ENCODE data around the gene TMF1.
A peak's percentile ranks its signal among the peaks of the same experiment; 100 is the strongest.

Gene TMF1, protein sequence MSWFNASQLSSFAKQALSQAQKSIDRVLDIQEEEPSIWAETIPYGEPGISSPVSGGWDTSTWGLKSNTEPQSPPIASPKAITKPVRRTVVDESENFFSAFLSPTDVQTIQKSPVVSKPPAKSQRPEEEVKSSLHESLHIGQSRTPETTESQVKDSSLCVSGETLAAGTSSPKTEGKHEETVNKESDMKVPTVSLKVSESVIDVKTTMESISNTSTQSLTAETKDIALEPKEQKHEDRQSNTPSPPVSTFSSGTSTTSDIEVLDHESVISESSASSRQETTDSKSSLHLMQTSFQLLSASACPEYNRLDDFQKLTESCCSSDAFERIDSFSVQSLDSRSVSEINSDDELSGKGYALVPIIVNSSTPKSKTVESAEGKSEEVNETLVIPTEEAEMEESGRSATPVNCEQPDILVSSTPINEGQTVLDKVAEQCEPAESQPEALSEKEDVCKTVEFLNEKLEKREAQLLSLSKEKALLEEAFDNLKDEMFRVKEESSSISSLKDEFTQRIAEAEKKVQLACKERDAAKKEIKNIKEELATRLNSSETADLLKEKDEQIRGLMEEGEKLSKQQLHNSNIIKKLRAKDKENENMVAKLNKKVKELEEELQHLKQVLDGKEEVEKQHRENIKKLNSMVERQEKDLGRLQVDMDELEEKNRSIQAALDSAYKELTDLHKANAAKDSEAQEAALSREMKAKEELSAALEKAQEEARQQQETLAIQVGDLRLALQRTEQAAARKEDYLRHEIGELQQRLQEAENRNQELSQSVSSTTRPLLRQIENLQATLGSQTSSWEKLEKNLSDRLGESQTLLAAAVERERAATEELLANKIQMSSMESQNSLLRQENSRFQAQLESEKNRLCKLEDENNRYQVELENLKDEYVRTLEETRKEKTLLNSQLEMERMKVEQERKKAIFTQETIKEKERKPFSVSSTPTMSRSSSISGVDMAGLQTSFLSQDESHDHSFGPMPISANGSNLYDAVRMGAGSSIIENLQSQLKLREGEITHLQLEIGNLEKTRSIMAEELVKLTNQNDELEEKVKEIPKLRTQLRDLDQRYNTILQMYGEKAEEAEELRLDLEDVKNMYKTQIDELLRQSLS

GRCh38 chr3:69051756-69052471 is at the start of gene TMF1:
Gene TMF1 (minus strand): TSS chr3:69052333. CDS start chr3:69052086, 247 bp downstream.
- no peak for DNase-seq

- DNase-seq: no peak
Observed at GRCh38 chr3:69099576-69099975, 47.4 kb upstream of the TMF1 start.

GRCh38 chr3:69097407-69098086 is 45.4 kb upstream of the TMF1 start:
- DNase-seq: no peak

- no peak for DNase-seq
Observed at GRCh38 chr3:69096299-69096698, 44.2 kb upstream of the TMF1 start.

- no peak for DNase-seq
Observed at GRCh38 chr3:69095636-69096035, 43.5 kb upstream of the TMF1 start.

GRCh38 chr3:69094467-69095205 is 42.5 kb upstream of the TMF1 start:
- DNase-seq: no peak

GRCh38 chr3:69092030-69092516 is 39.9 kb upstream of the TMF1 start:
- no peak for DNase-seq

GRCh38 chr3:69091389-69092029 is 39.4 kb upstream of the TMF1 start:
- DNase-seq: no peak

- DNase-seq: no peak
Observed at GRCh38 chr3:69090021-69090420, 37.9 kb upstream of the TMF1 start.

- DNase-seq: no peak
Observed at GRCh38 chr3:69088063-69088462, 35.9 kb upstream of the TMF1 start.

- DNase-seq: no peak
Observed at GRCh38 chr3:69087030-69087791, 35.1 kb upstream of the TMF1 start.

DNA sequence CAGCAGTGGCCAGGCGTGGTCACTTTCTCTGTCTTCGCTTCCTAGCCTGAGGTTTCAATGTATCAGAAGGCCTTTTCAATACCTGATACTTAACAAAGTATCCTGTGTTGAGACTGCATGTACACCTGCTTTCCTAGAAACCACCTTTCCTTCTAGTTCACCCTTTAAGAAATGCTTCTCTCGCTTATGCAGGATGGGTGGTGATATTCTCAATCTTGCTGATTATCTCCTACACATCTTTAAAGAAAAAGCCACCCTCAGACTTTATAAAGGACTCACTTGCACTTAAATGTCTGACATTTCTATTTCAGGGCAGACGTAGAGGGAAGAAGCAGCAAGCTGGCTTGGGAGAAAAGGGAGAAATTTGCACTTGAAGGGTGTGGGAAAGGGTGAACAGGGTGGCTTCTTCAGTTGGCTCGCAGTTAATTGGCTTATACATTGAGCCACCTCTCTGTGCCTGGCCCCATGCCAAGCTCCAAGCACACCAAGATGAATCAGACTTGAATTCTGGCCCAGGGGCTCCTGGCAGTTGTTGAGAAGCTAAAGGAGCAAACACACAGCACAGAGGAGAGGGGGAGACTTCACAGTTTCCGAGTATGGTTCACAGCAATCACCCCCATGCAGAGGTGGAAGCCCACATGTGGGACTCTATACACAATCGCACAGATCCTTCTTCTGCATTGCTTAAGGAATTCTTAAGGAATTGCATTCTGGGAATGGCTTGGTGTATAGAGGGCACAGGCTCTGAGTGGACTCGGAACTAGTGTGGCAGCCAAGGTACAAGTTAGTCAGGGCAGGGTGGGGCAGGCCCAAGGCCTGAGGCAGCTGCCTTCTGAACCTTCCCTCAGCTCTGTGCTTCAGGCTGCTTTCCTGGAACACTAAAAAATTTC is 33.9 kb upstream of the TMF1 start:
- DNase-seq: peak; percentile 30

DNA sequence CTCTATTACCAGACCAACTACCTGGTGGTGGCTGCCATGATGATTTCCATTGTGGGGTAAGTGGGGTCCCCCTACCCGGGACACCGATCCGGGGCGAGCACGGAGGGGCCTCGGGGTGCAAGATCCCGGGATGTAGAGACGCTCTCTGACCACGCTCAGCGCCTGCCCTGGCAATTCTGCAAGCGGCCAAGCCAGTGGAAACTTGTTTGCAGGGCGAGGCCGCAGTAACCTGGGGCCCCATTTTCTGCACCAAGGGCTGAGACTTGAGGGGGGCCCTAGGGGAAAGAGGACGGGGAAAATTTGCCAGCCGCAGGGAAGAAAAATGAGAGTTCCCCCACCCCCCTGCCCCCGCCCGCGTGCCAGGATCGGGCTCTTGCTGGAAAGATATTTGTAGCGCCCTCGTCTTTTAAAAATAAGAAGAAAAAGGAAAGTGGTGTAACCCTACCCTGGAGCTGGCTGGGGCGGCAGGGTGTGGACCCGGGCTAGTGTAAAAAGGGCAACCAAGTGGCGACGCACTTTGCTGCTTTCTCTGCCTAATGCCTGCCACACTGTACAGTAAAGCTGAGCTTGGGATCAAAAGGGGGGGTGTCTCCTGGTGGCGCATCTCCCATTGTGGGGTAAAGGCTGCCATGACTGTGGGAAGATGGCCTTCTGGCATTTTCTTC is 33.2 kb upstream of the TMF1 start:
- no peak for DNase-seq

DNA sequence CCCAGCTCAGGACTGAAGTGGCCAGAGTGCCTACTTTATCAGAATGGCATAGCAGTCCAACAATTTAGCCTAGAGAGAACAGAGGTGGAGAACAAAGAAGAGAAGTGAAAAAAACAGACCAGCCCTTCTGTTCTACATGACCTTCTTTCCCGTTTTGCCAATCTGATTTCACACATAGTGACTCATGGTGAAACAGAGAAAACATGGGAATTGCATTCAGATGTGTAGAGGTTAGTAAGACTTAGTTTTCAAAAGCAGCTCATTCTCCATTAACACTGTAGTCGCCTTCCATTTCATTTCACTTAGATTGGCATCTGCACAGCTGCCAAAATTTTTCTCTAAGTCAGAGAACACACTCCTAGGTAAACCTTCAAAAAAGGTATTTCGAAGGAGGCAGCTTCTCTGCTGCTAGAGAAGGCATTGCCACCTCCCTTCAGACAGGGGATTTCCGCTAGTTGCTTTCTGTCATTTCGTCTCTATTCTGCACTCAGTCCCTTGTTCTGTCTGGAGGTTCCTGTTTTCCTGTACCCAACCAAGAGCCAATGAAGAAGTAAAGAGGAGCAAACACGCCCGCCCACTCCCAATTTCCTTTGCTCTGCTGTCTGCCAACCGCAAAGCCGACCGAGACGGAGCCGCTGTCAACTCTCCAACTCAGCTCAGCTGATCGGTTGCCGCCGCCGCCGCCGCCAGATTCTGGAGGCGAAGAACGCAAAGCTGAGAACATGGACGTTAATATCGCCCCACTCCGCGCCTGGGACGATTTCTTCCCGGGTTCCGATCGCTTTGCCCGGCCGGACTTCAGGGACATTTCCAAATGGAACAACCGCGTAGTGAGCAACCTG is 32.4 kb upstream of the TMF1 start, which contains the start of gene ARL6IP5:
TSS of gene ARL6IP5 (plus strand) at position 612 of the 842 bp plus-strand sequence. CDS start at position 723, 111 bp downstream.
- peak; percentile 66 for DNase-seq

- DNase-seq: no peak
Observed at GRCh38 chr3:69082805-69083204, 30.7 kb upstream of the TMF1 start.

DNA sequence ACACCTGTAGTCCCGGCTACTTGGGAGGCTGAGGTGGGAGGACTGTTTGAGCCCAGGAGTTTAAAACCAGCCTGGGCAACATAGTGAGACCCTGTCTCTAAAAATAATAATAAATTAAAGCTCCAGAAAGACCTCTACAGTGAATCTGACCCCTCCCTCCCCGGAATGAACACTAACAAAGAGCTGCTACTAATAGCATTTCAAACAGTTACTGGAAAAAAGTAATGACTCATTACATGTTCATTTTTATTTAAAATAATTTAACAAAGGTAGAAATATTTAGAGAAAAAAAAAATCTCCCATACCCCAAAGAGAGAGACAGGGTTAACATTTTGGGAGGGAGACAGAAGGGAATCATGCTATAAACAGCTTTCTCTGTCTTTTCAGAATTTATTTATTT is 30.2 kb upstream of the TMF1 start:
- DNase-seq: no peak

- DNase-seq: no peak
Observed at GRCh38 chr3:69081583-69082262, 29.6 kb upstream of the TMF1 start.

Data from GOT3 (cell line).